Sigmoid colon (tissue), 7 donors: ENCODE data around the gene WDR62. TPM values are rescaled to one million over a fixed set of nuclear protein-coding genes. Genes with fewer than 3 reads are reported as not detected.
"Not testable (repeated sequence)": the region's sequence is repeated elsewhere in the genome, so short reads cannot be mapped to it uniquely, and the experiment has no call there.

ENCODE experiments used
- DNase-seq: peaks from one replicate; pipeline ENCODE4 v3.0.0-alpha.2; 2019
- H3K27ac ChIP-seq, 4 donors: fragments of 200-600 bp; sonication (generic); one replicate each; pipeline ENCODE4 v1.5.1; 2016 to 2019; ENCODE audit warnings: mild to moderate bottlenecking in 1 of 4
- H3K27me3 ChIP-seq, 3 donors: fragments of 200-600 bp; sonication (generic); one replicate each; pipeline ENCODE4 v1.5.1; 2019; ENCODE audit warnings: mild to moderate bottlenecking in 1 of 3
- H3K36me3 ChIP-seq, 4 donors: fragments of 200-600 bp; sonication (generic); one replicate each; pipeline ENCODE4 v1.5.1; 2016 to 2019
- H3K4me1 ChIP-seq, 4 donors: fragments of 200-600 bp; sonication (generic); one replicate each; pipeline ENCODE4 v1.5.1; 2017 to 2019
- H3K4me3 ChIP-seq, 4 donors: fragments of 200-600 bp; sonication (generic); one replicate each; pipeline ENCODE4 v1.5.1; 2017 to 2019; ENCODE audit warnings: mild to moderate bottlenecking in 2 of 4, moderate library complexity in 1 of 4
- H3K9me3 ChIP-seq, 4 donors: fragments of 200-600 bp in 3 of 4; sonication (generic) in 3 of 4; one replicate each; pipeline versions ENCODE4 v1.5.1 to v1.6.1; 2013 to 2019
- EP300 ChIP-seq, 4 donors: sonication (generic); formaldehyde crosslinking; IDR thresholded peaks; one replicate each; pipeline ENCODE4 v1.6.1; 2017; ENCODE audit warnings: antibody characterized with exemption in 4 of 4
- POLR2A ChIP-seq, 2 donors: fragments of 450-650 bp; IDR thresholded peaks; one replicate each; pipeline ENCODE4 v1.6.1; 2016; ENCODE audit warnings: antibody characterized with exemption in 2 of 2, mild to moderate bottlenecking in 2 of 2, moderate library complexity in 2 of 2
- POLR2AphosphoS5 ChIP-seq, 4 donors: sonication (generic); formaldehyde crosslinking; IDR thresholded peaks; one replicate each; pipeline ENCODE4 v1.6.1; 2017; ENCODE audit warnings: antibody characterized with exemption in 4 of 4
- WGBS, 2 donors: extraction: QIAGEN DNeasy Blood & Tissue Kit; methylation state at CpG; one replicate each; pipeline ENCODE4 v1.1.7; 2013; 5-methylcytosine and 5-hydroxymethylcytosine counted together
- intact Hi-C: fragments of 100-400 bp; cut with DNase I; formaldehyde crosslinking; loops from one replicate; pipeline ENCODE4 v1.15.1; 2023
- polyA plus RNA-seq, 3 donors: library from polyadenylated mRNA; stranded (reverse); fragments of 200-250 nt; gene quantifications; one replicate each; pipeline ENCODE4 v1.2.3, GENCODE V29; 2013
- total RNA-seq, 4 donors: library from RNA; depleted of rRNA; stranded (reverse); fragments of >200 nt; gene quantifications; one replicate each; pipeline ENCODE4 v1.1.0, GENCODE V29; 2016
- TF ChIP-seq, protein P1 (sequence below), 4 experiments: fragments of 450-650 bp in 3 of 4; fragments of 200-600 bp in 1 of 4; IDR thresholded peaks; one replicate each; pipeline ENCODE4 v1.5.1; 2016 to 2019; ENCODE audit warnings: antibody characterized with exemption in 4 of 4, mild to moderate bottlenecking in 3 of 4, moderate library complexity in 2 of 4
- donor health status: healthy with polysubstance abuse.
- donor health status: Bipolar disorder and iron deficiency.
- donor health status: healthy.

The WDR62 gene
- total and polyA plus RNA-seq, 7 donors = under 0.01 to 6.8 (median 0.36) TPM

DNA sequence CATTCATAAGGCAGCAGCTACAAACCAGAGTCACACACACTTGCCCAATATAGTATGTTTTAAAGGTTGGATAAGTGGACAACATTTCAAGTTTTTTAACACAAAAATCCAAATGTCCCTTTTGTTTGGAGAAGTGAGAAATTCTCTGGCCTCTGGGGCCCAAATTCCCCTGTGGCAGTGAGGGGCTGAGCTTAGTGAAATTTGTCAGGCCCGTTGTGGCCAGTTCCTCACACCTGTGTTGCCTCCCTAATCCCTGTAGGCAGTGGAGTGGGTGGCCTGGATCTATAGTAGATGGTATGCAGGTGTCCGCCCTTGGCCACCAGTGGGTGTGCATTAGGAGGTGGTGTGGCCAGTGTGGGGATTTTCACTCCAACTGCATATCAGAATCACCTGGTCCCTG, 6.7 kb downstream of the WDR62 start:
- TF ChIP-seq POLR2AphosphoS5 (IDR thresholded peaks at IDR 0.05) (no peak), EP300 (IDR thresholded peaks at IDR 0.05) (no peak), POLR2A (IDR thresholded peaks at IDR 0.05) (no peak)
- TF ChIP-seq, protein P1, sequence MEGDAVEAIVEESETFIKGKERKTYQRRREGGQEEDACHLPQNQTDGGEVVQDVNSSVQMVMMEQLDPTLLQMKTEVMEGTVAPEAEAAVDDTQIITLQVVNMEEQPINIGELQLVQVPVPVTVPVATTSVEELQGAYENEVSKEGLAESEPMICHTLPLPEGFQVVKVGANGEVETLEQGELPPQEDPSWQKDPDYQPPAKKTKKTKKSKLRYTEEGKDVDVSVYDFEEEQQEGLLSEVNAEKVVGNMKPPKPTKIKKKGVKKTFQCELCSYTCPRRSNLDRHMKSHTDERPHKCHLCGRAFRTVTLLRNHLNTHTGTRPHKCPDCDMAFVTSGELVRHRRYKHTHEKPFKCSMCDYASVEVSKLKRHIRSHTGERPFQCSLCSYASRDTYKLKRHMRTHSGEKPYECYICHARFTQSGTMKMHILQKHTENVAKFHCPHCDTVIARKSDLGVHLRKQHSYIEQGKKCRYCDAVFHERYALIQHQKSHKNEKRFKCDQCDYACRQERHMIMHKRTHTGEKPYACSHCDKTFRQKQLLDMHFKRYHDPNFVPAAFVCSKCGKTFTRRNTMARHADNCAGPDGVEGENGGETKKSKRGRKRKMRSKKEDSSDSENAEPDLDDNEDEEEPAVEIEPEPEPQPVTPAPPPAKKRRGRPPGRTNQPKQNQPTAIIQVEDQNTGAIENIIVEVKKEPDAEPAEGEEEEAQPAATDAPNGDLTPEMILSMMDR (IDR thresholded peaks at IDR 0.05) = no peak
- no peaks in the 10 kb centered on the region for H3K36me3 ChIP-seq
- H3K9me3 ChIP-seq = no peaks in the 10 kb centered on the region
- DNase-seq = no peak
- no peak overlapping the region for H3K4me3 ChIP-seq
- no peak overlapping the region for H3K27ac ChIP-seq
- no peaks in the 10 kb centered on the region for H3K27me3 ChIP-seq
- 83 to 97% methylated on average over 2 of the region's 2 CpGs for WGBS, 2 donors
- intact Hi-C loops = no loop called here
- no peaks in the 10 kb centered on the region for H3K4me1 ChIP-seq

DNA sequence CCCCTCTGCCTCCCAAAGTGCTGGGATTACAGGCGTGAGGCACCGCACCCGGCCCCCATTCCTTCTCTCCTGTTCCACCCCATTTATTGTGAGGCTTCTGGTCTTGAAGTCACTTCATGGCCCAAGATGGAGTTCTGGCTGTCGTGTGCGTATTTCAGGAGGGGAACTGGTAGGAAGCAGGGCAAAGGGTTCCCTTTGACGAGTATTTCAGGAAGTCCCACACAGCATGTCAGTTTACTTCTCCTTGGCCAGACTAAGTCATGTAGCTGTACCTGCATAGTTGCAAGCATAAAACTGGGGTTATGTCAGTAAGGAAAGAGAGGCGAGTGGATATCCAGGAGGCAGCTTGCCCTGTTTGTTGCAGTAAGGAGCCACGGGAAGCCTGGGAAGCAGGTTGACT, 10.1 kb downstream of the WDR62 start:
- intact Hi-C loops = no loop called here
- Histone ChIP-seq H3K9me3 (no peaks in the 10 kb centered on the region), H3K36me3 (no peaks in the 10 kb centered on the region), H3K4me1 (no peaks in the 10 kb centered on the region), H3K4me3 (no peak overlapping the region), H3K27ac (no peak overlapping the region), H3K27me3 (no peaks in the 10 kb centered on the region)
- no peak for DNase-seq
- 95 to 97% methylated on average over 8 of the region's 8 CpGs for WGBS, 2 donors
- no peak for TF ChIP-seq POLR2AphosphoS5 (IDR thresholded peaks at IDR 0.05)
- no peak for TF ChIP-seq EP300 (IDR thresholded peaks at IDR 0.05)
- TF ChIP-seq, protein P1 (IDR thresholded peaks at IDR 0.05) = no peak
- no peak for TF ChIP-seq POLR2A (IDR thresholded peaks at IDR 0.05)

DNA sequence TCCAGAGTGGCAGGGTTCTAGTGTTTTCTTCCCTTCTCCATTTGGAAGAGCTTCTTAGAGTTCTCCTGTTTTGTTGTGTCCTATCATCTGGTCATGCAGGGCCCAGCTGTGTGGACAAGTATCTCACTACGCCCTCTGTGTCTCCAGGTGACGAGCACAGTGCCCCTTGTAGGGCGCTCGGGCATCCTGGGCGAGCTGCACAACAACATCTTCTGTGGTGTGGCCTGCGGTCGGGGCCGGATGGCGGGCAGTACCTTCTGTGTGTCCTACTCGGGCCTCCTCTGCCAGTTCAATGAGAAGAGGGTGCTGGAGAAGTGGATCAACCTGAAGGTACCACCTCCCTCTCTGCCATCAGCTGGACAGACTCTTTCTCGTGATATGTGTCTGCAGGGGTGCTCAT, 13.0 kb downstream of the WDR62 start:
- H3K9me3 ChIP-seq = no peaks in the 10 kb centered on the region
- no peak for DNase-seq
- H3K27me3 ChIP-seq = no peaks in the 10 kb centered on the region
- H3K36me3 ChIP-seq = no peaks in the 10 kb centered on the region
- intact Hi-C loops = no loop called here
- no peak overlapping the region for H3K27ac ChIP-seq
- H3K4me1 ChIP-seq = no peaks in the 10 kb centered on the region
- H3K4me3 ChIP-seq = no peak overlapping the region
- TF ChIP-seq POLR2AphosphoS5 (IDR thresholded peaks at IDR 0.05) (no peak), POLR2A (IDR thresholded peaks at IDR 0.05) (no peak), EP300 (IDR thresholded peaks at IDR 0.05) (no peak)
- TF ChIP-seq, protein P1 (IDR thresholded peaks at IDR 0.05) = no peak
- WGBS, 2 donors = 93 to 98% methylated on average over 11 of the region's 11 CpGs

DNA sequence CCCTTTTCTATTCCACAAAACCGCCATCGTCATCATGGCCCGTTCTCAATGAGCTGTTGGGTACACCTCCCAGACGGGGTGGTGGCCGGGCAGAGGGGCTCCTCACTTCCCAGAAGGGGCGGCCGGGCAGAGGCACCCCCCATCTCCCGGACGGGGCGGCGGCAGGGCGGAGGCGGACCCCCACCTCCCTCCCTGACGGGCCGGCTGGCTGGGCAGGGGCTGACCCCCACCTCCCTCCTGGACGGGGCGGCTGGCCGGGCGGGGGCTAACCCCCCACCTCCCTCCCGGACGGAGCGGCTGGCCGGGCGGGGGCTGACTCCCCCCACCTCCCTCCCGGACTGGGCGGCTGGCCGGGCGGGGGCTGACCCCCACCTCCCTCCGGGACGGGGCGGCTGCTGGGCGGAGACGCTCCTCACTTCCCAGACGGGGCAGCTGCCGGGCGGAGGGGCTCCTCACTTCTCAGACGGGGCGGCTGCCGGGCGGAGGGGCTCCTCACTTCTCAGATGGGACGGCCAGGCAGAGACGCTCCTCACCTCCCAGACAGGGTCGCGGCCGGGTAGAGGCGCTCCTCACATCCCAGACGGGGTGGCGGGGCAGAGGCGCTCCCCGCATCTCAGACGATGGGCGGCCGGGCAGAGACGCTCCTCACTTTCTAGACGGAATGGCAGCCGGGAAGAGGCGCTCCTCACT, 14.3 kb downstream of the WDR62 start:
- 98% methylated on average over 54 of the region's 57 CpGs for WGBS, 2 donors
- H3K27me3 ChIP-seq, H3K27ac ChIP-seq, H3K9me3 ChIP-seq, H3K4me1 ChIP-seq, H3K36me3 ChIP-seq, DNase-seq, H3K4me3 ChIP-seq, intact Hi-C loops: not testable (repeated sequence)

DNA sequence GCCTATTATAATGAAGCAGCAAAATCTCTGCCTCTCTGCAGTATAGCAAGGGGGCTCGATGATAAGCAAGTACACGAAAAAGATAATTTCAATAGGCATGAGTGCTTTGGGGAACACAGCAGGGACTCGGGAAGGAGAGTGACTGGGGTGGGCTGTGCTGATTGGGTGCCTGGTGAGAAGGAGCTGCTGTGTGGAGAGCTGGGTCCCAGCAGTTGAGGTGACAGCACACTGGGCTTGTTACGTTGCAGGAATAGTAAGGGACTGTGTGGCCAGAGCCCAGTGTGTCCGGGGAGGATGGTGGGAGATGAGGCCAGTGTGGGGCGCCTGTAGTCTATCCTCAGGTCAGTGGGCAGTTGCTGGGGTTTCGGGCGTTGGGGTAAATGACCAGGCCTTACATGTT, 17.4 kb downstream of the WDR62 start:
- TF ChIP-seq EP300 (IDR thresholded peaks at IDR 0.05) (no peak), POLR2AphosphoS5 (IDR thresholded peaks at IDR 0.05) (no peak), POLR2A (IDR thresholded peaks at IDR 0.05) (no peak)
- TF ChIP-seq, protein P1 (IDR thresholded peaks at IDR 0.05) = no peak
- 90 to 97% methylated on average over 8 of the region's 8 CpGs for WGBS, 2 donors
- no peaks in the 10 kb centered on the region for H3K4me1 ChIP-seq
- H3K27ac ChIP-seq = no peak overlapping the region
- intact Hi-C loops = no loop called here
- DNase-seq = no peak
- H3K4me3 ChIP-seq = no peak overlapping the region
- H3K27me3 ChIP-seq = no peaks in the 10 kb centered on the region
- H3K36me3 ChIP-seq = no peaks in the 10 kb centered on the region
- H3K9me3 ChIP-seq = no peaks in the 10 kb centered on the region
